NCI-H2081 (cell line): ENCODE measurements around the gene SUSD1.
A peak's percentile ranks its signal among the peaks of the same experiment; 100 is the strongest.

Experiments used
- DNase-seq, 2 experiments: peaks; one replicate each; lab custom pipeline; 2025; lab: John Stamatoyannopoulos, UW

The SUSD1 gene

GRCh38 chr9:112065806-112066606 is 109.1 kb downstream of the SUSD1 start:
- DNase-seq = no peak

GRCh38 chr9:112064871-112065270 is 110.2 kb downstream of the SUSD1 start:
- DNase-seq = no peak

- no peak for DNase-seq
These were observed 111.5 kb downstream of the SUSD1 start for GRCh38 chr9:112063586-112063985.

GRCh38 chr9:112063151-112063550 is 111.9 kb downstream of the SUSD1 start:
- no peak for DNase-seq

GRCh38 chr9:112061152-112061740 is 113.9 kb downstream of the SUSD1 start:
- DNase-seq = no peak

- DNase-seq = no peak
These were observed 115.2 kb downstream of the SUSD1 start for GRCh38 chr9:112059966-112060320.

GRCh38 chr9:112059145-112059965 is 115.7 kb downstream of the SUSD1 start:
- no peak for DNase-seq

- DNase-seq = no peak
These were observed 118.1 kb downstream of the SUSD1 start for GRCh38 chr9:112056996-112057395.

- no peak for DNase-seq
These were observed 120.2 kb downstream of the SUSD1 start for GRCh38 chr9:112054916-112055315.

GRCh38 chr9:112051812-112052211 is 123.3 kb downstream of the SUSD1 start:
- DNase-seq = no peak

- DNase-seq = no peak
These were observed 124.3 kb downstream of the SUSD1 start for GRCh38 chr9:112050544-112051475.

GRCh38 chr9:112049811-112050516 is 125.1 kb downstream of the SUSD1 start:
- DNase-seq = peak in 1 of 2 experiments; percentile 9

- peak; percentile 29 to 70 for DNase-seq
These were observed 126.0 kb downstream of the SUSD1 start for GRCh38 chr9:112048924-112049691.

GRCh38 chr9:112047538-112048066 is 127.5 kb downstream of the SUSD1 start:
- no peak for DNase-seq

- DNase-seq = no peak
These were observed 128.9 kb downstream of the SUSD1 start for GRCh38 chr9:112046181-112046580.

GRCh38 chr9:112044881-112045280 is 130.2 kb downstream of the SUSD1 start:
- DNase-seq = no peak

GRCh38 chr9:112044186-112044585 is 130.9 kb downstream of the SUSD1 start:
- no peak for DNase-seq

GRCh38 chr9:112043423-112043822 is 131.7 kb downstream of the SUSD1 start:
- DNase-seq = no peak

- no peak for DNase-seq
These were observed 132.3 kb downstream of the SUSD1 start for GRCh38 chr9:112042769-112043168.

- no peak for DNase-seq
These were observed 132.9 kb downstream of the SUSD1 start for GRCh38 chr9:112042244-112042638.
